ENCODE data around the gene KCNH8.

DNA sequence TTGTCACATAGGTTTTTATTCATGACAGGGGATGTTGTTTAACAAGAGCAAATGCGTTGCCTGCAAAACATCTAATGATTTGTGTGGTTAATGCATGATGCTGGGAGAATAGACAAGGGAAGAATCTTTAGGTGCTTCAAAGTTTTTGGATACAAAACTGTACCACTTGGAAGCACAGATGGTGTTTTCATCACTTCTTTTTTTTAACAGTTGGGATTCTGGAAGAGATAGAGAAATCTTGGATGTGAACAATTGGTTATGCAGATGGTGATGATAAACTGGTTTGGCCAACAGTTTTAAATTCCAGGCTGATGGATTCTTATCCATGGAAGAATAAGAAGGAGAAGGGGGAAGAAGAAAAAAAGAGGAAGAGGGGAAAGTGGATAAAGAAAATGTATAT, 379.4 kb downstream of the KCNH8 start:
- TF ChIP-seq CTCF (IDR thresholded peaks at IDR 0.05) (no peak), POLR2A (IDR thresholded peaks at IDR 0.05) (no peak)

All from Peyer's patch (tissue), 4 donors.